Motor neuron (in vitro differentiated cells): ENCODE data around the gene SLCO3A1. TPM values are rescaled to one million over a fixed set of nuclear protein-coding genes. Genes with fewer than 3 reads are reported as not detected.
A peak's percentile ranks its signal among the peaks of the same experiment; 100 is the strongest.
"Not testable (repeated sequence)": the region's sequence is repeated elsewhere in the genome, so short reads cannot be mapped to it uniquely, and the experiment has no call there.

ENCODE experiments used
- ATAC-seq, 8 experiments: fragments of 200-7000 bp; cut with Tn5 transposase; replicated peaks in 6 of 8; 2 replicates each; pipeline ENCODE4 v1.8.0; 2021; ENCODE audit warnings: mild to moderate bottlenecking in 8 of 8, moderate library complexity in 8 of 8
- H3K27ac ChIP-seq, 2 donors: fragments of 250-450 bp; sonication (Bioruptor Pico); 2 replicates each; pipeline ENCODE4 v1.9.0; 2021; ENCODE audit warnings: antibody characterized with exemption in 2 of 2, mild to moderate bottlenecking in 2 of 2, moderate library complexity in 1 of 2
- H3K4me1 ChIP-seq, 2 donors: fragments of 250-450 bp; sonication (Bioruptor Pico); replicated peaks in 1 of 2; 2 replicates each; pipeline ENCODE4 v1.6.1; 2021; ENCODE audit warnings: antibody characterized with exemption in 2 of 2, mild to moderate bottlenecking in 2 of 2, moderate library complexity in 1 of 2
- H3K4me3 ChIP-seq, 5 donors: fragments of 250-450 bp; sonication (Bioruptor Pico); 2 replicates each; pipeline ENCODE4 v1.9.0; 2021; ENCODE audit warnings: antibody characterized with exemption in 5 of 5, mild to moderate bottlenecking in 5 of 5, moderate library complexity in 4 of 5
- WGBS, 10 experiments: fragments of 450-650 bp; shearing (Covaris generic); methylation state at CpG; one replicate each; pipeline ENCODE4 v1.0.0; 2022; 5-methylcytosine and 5-hydroxymethylcytosine counted together
- in situ Hi-C, 9 experiments: fragments of 400-800 bp; cut with MboI; loops; one replicate each; pipeline ENCODE4 v1.15.0; 2021; ENCODE audit warnings: low sequenced_read_pairs in 9 of 9, low pct_unique_long_range_greater_than_20kb in 2 of 9; ENCODE audit not compliant: unreplicated experiment in 9 of 9
- total RNA-seq, 8 experiments: library from RNA; unstranded; fragments of 300-600 nt; gene quantifications; 2 replicates each; pipeline versions ENCODE4 v1.2.3 to v1.2.4, GENCODE V29; 2022

SLCO3A1 gene
- total RNA-seq, 8 experiments from 2014 or later: 2.2 to 19.6 (median 4.9) TPM

DNA sequence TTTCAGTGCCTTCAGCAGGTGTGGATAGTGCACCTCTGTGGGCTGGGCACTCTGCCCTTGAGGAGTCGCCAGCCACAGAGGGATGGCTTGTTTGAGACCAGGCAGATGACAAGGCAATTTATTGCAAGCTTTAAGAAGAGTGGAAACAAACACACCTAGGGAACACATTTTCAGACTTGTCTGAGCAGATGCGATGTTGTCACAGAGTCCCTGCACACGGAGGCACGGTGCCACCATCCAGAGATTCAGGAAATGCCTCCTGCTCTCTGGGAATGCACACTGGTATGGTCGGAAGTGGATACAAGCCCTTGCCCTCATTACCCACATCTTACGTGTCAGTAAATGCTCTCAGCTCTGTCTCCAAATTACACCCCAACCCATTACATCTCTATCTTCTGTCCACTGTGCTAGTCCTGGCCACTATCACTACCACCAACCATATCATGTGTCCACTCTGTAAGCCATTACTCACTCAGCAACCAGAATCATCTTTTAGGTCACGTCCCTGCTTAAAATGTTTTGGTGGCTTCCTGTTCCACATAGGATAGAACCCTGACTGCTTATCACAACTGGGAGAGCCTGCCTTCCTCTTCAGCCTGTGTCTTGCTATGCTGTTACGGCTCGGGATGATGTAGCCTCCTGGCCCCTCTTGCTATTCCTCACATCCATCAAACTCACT is 196.9 kb downstream of the SLCO3A1 start:
- in situ Hi-C loops: loop anchor here in 4 of 9 experiments (25.0 kb wide), 3 partner anchors 188 to 763 kb away; partner anchors contain the start of gene SLCO3A1 (in 2 of the 4)
- WGBS, 10 experiments: 70 to 100% (median 95%) methylated on average over 1 to 8 of the region's 9 CpGs; no CpG with 5 or more reads in 3 of the 10 experiments
- no peak overlapping the region for H3K4me3 ChIP-seq
- no peak overlapping the region for H3K27ac ChIP-seq
- H3K4me1 ChIP-seq: peaks cover 2 to 3% of the 10 kb centered on the region in 2 donors
- ATAC-seq: no peak

DNA sequence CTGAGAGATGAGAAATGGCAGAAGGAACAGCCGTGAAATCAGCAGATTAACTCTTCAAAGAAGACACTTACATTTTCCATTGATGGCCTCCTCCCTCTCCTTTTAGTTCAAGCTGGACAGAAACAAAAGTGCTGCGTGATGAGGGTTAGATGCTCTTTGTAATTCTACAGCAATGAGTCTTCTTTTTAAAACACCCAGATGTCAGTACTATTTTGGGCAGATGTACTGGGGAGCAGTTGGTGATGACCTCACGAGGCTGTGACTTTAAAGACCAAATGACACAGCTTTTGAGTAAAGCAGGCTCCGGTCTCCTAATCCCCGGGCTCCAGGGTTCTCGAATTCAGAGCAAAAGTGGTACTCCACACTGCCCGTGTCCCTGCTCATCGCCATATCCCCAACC is 198.2 kb downstream of the SLCO3A1 start:
- 38 to 86% (median 70%) methylated on average over 1 to 7 of the region's 8 CpGs; no CpG with 5 or more reads in 2 of the 10 experiments for WGBS, 10 experiments
- ATAC-seq: peak in 2 of 8 experiments; percentile 40 to 64
- Histone ChIP-seq H3K4me1 (peaks cover 2 to 3% of the 10 kb centered on the region in 2 donors), H3K4me3 (no peak overlapping the region), H3K27ac (no peak overlapping the region)
- in situ Hi-C loops: loop anchor here in 4 of 9 experiments (25.0 kb wide), 3 partner anchors 189 to 764 kb away; partner anchors contain the start of gene SLCO3A1 (in 2 of the 4)

DNA sequence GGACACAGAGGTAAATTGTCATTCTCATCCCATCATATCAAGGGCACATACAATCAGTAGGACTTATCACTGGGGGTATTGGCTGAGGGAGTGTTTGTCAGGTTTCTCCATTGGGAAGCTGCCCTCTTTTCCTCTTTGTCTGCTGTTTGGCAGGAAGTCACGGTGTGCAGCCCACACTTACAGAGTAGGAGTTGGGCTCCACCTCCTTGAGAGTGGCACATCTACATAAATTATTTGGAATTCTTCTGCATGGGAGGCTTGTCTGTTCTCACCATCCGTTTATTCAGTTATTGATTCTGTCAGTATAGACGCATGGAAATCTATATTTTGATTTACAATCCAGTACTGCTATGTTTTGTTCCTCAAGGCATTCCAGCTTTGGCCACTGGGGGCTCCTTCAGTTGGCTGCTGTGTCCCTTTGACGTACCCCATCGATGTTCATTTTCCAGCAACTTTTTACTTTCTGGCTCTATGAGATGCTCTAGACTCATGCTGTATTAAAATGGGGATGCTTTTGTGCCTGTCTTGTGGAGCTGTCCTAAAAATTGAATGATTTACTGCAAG is 200.3 kb downstream of the SLCO3A1 start:
- peak in 5 of 8 experiments; percentile 42 to 88 (median 70) for ATAC-seq

DNA sequence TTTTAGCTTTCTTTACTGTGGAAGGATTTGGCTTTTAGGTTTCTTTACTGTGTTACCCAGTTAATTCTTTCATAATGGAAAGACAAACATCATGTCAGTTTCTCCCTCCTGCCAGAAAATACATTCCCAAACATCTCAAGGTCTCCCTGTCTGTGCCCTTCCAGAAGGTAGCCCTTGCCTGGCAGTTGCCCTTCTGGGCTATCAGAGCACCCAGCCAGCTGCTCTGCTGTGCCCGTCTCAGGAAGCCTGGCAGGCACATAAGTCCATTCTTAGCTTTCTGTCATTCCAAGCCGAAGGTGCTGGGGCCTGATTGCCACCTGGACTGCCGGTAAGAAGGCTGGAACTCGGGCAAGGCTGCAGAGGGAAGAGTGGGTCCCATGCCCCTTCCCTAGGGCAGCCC is 203.4 kb downstream of the SLCO3A1 start:
- WGBS, 10 experiments: 29 to 89% (median 51%) methylated on average over 1 to 3 of the region's 4 CpGs; no CpG with 5 or more reads in 6 of the 10 experiments
- Histone ChIP-seq H3K27ac (no peak overlapping the region), H3K4me3 (no peak overlapping the region), H3K4me1 (no peaks in the 10 kb centered on the region)
- in situ Hi-C loops: loop anchor here in 4 of 9 experiments (25.0 kb wide), 3 partner anchors 195 to 770 kb away; partner anchors contain the start of gene SLCO3A1 (in 2 of the 4)
- no peak for ATAC-seq

More for the DNA sequence above, 200.3 kb downstream of the SLCO3A1 start:
- Histone ChIP-seq H3K4me1 (peaks cover 2 to 3% of the 10 kb centered on the region in 2 donors), H3K4me3 (no peak overlapping the region), H3K27ac (no peak overlapping the region)
- in situ Hi-C loops: loop anchor here in 4 of 9 experiments (25.0 kb wide), 3 partner anchors 192 to 767 kb away; partner anchors contain the start of gene SLCO3A1 (in 2 of the 4)
- 0 to 91% (median 58%) methylated on average over 1 to 5 of the region's 5 CpGs; no CpG with 5 or more reads in 1 of the 10 experiments for WGBS, 10 experiments

DNA sequence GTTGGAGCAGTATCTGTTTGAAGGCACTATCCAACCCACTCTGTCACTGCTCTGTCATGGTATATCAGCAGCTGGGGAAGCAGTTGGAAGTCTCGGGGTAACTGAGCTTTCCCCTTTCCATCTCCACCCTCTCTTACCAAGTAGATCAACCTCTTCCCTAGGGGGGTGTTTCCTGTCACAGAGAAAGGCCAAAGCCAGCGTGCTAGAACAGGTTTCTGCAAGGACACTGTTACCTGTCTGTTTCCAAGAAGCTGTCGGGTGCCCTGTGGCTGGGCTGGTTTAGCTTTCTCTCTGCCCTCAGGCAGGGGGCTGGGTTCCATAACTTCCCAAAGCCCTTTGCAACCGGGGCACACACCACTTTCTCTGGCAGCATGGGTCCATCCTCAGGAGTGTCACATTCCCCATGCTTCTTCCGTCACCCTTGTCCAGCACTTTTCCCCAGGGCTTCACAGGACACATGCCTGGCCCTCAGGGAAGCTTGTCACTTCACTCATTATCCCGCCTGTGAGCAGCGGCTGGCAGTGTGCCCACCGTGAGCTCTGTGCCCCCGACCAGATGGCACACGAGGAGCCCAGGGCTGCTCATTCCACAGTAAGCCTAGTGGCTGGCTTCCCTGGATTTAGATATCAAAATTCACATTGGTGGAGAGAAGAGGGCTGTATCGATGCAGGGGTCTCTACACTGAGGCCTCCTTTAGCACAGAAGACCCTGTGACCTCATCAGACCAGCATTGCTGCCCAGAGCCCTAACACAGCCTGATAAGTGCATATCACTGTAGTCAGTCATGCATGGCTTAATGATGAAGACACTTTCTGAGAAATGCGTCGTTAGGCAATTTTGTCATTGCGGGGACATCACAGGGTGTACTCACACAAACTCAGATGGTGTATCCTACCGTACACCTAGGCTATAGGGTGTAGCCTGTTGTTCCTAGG is 205.8 kb downstream of the SLCO3A1 start:
- in situ Hi-C loops: loop anchor here in 4 of 9 experiments (25.0 kb wide), 3 partner anchors 197 to 772 kb away; partner anchors contain the start of gene SLCO3A1 (in 2 of the 4)
- Histone ChIP-seq H3K4me3 (no peak overlapping the region), H3K4me1 (no peaks in the 10 kb centered on the region), H3K27ac (no peak overlapping the region)
- WGBS, 10 experiments: 40 to 100% (median 98%) methylated on average over 1 to 8 of the region's 15 CpGs; no CpG with 5 or more reads in 1 of the 10 experiments
- no peak for ATAC-seq

DNA sequence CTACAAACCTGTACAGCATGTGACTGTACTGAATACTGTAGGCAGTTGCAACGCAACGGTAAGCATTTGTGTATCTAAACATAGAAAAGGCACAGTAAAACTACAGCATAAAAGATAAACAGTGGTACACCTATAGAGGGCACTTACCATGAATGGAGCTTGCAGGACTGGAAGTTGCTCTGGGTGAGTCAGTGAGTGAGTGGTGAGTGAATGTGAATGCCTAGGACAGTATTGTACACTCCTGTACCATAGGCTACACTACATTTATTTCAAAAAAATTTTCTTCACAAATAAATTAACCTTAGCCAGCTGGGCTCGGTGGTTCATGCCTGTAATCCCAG is 206.4 kb downstream of the SLCO3A1 start:
- 32 to 90% (median 67%) methylated on average over 2 to 3 of the region's 3 CpGs; no CpG with 5 or more reads in 1 of the 10 experiments for WGBS, 10 experiments
- not testable (repeated sequence) for H3K4me3 ChIP-seq, H3K4me1 ChIP-seq, H3K27ac ChIP-seq, ATAC-seq
- in situ Hi-C loops: loop anchor here in 4 of 9 experiments (25.0 kb wide), 3 partner anchors 198 to 773 kb away; partner anchors contain the start of gene SLCO3A1 (in 2 of the 4)

DNA sequence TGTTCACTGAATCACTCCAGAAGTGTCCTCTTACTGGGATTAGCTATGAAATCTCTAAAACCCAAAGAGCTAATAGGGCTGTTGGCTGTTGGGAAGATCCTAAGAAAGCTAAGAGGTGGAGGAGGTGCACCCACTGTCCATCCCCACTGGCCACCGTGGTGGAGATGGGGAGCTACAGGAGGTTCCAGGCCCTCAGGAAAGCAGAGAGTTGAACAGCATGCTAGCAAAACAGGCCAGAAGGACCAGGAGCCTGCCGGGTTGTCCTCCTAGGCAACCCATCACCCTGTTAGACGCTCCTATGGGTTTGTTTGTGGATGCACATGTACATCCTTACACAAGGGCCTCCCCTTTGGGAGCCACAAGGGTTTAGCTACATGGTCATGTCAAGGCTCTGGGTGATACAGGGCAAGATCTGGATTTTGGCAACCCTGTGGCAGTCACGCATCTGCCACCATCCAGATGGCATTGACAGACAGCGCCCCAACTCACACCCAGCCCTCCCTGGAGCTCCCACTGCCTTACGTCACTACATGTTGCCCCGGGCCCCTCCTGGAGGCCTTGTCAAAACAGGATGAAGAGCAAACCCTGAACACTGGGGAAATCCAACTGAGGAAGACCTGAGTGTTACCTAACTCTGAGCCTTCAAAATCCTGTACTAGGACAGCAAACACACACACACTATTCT is 208.1 kb downstream of the SLCO3A1 start:
- in situ Hi-C loops: loop anchor here in 4 of 9 experiments (25.0 kb wide), 3 partner anchors 199 to 774 kb away; partner anchors contain the start of gene SLCO3A1 (in 2 of the 4)
- 90 to 100% (median 96%) methylated on average over 2 to 4 of the region's 7 CpGs; no CpG with 5 or more reads in 5 of the 10 experiments for WGBS, 10 experiments
- H3K4me3 ChIP-seq: no peak overlapping the region
- H3K27ac ChIP-seq: no peak overlapping the region
- ATAC-seq: no peak
- H3K4me1 ChIP-seq: no peaks in the 10 kb centered on the region

DNA sequence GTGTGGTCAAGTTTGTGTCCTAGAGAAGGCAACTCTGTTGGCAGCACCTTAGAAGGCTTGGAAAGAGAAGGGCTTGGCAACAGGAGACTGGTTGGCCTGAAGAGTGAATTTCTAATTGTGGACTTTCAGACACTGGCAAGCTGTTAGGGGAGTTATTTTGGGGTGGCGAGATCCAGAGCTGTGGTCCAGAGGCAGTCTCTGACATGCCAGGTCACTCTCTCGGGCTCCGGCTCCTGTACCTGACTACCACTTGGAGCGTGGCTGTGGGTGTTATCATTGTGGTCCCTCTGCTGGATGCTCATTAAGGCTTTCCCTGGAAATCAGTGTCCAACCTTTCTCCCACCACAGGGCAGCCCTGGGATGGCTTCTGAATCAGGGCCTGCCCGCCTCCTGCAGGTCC is 209.0 kb downstream of the SLCO3A1 start:
- no peak overlapping the region for H3K27ac ChIP-seq
- 60 to 100% (median 81%) methylated on average over 1 to 4 of the region's 5 CpGs; no CpG with 5 or more reads in 6 of the 10 experiments for WGBS, 10 experiments
- H3K4me1 ChIP-seq: peaks cover 0 to 4% of the 10 kb centered on the region in 2 donors
- in situ Hi-C loops: loop anchor here in 4 of 9 experiments (25.0 kb wide), 3 partner anchors 200 to 775 kb away; partner anchors contain the start of gene SLCO3A1 (in 2 of the 4)
- ATAC-seq: peak in 1 of 8 experiments; percentile 17
- H3K4me3 ChIP-seq: no peak overlapping the region

DNA sequence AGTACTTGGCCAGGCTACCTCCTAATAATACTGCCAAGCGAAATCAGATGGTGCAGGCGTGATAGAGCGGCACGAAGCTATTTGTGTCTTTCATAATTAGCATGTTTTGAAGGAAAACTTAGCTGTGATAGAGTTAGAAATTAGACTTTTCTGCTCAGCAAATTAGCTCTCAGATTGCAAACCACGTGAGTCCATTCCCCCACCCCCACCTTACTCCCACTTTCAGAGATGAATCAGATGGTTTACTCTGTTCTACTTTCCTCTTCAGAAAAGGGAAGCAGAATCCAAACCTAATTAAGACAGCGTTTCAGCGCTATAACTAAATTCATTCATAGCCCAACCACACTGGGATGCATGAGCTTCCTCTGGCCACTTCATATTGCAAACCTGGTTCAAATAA is 214.6 kb downstream of the SLCO3A1 start:
- no peak overlapping the region for H3K27ac ChIP-seq
- peaks cover 12 to 27% of the 10 kb centered on the region in 2 donors for H3K4me1 ChIP-seq
- in situ Hi-C loops: loop anchor here in 4 of 9 experiments (25.0 kb wide), 3 partner anchors 206 to 781 kb away; partner anchors contain the start of gene SLCO3A1 (in 2 of the 4)
- H3K4me3 ChIP-seq: no peak overlapping the region
- WGBS, 10 experiments: 51 to 100% (median 89%) methylated on average over 1 to 6 of the region's 7 CpGs; no CpG with 5 or more reads in 1 of the 10 experiments
- no peak for ATAC-seq

DNA sequence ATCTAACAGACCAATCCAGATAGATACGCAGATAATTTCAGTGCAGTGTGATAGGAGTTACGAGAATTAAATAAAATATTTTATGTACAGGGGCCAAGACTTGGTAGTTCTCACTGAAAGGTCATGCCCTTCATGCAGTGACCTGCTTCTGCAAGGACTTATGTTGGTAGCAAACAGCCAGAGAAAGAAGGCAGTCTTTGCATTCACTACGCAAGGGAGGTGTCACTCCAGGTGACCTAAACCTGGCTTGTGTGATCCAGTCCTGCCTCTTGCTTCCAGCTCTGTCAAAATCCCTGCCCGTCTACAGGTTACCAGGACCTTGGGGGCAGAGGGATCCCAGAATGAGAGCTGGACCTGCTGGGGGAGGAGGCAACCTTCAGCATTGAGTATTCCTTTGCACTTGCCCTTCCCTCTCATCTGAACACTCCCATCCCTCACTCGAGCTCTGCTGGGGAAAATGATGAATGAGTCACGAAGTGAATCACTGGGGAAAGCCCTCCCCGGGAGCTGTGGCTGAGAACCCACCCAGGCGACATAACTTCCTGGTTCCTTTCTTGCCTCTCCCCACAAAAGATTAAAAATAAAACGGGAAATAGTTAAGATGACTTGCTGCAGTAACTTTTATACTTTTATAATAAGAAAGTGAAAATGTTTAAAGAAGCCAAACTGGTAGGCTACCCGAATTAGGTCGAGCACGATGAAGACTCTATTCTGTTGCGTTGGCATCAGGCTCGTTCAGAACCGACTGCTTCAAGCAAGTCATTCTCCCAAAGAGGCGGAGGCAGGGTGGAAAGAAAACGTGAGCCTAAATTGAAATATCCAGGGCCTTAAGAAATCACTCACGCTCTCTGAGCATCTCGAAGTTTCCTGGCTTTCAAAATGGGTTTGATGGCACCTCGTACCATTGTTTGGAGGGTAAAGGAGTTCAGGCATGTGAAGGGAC is 216.1 kb downstream of the SLCO3A1 start:
- no peak overlapping the region for H3K4me3 ChIP-seq
- peak; percentile 83 to 100 (median 94) for ATAC-seq
- in situ Hi-C loops: loop anchor here in 6 of 9 experiments (10.0 to 25.0 kb wide), 7 partner anchors 125 to 782 kb away; partner anchors contain the start of gene SLCO3A1 (in 2 of the 6)
- no peak overlapping the region for H3K27ac ChIP-seq
- peaks cover 12 to 27% of the 10 kb centered on the region in 2 donors for H3K4me1 ChIP-seq
- 16 to 88% (median 68%) methylated on average over 5 to 16 of the region's 20 CpGs for WGBS, 10 experiments
